Gastrocnemius medialis (tissue), 4 donors: Measurements from ENCODE around the gene FBLN1. TPM values are rescaled to one million over a fixed set of nuclear protein-coding genes. Genes with fewer than 3 reads are reported as not detected.

Experiments
- ATAC-seq, 2 donors: fragments of 150-250 bp; one replicate each; pipeline ENCODE4 v1.9.1; 2016
- DNase-seq, 2 donors: peaks; one replicate each; pipeline ENCODE4 v3.0.0-alpha.2; 2019
- H3K27ac ChIP-seq, 4 donors: fragments of 200-600 bp; sonication (generic); 1 replicate in 1 of 4; 2 replicates in 3 of 4; pipeline ENCODE4 v1.5.1; 2016 to 2018; ENCODE audit warnings: mild to moderate bottlenecking in 2 of 4, moderate library complexity in 1 of 4
- H3K27me3 ChIP-seq, 3 donors: fragments of 200-600 bp; sonication (generic) in 2 of 3; 1 replicate in 1 of 3; 2 replicates in 2 of 3; pipeline versions ENCODE4 v1.5.1 to v1.6.0; 2016 to 2019; ENCODE audit warnings: mild to moderate bottlenecking in 1 of 3, moderate library complexity in 1 of 3
- H3K36me3 ChIP-seq, 2 donors: fragments of 200-600 bp; sonication (generic) in 1 of 2; one replicate each; pipeline ENCODE4 v1.5.1; 2017 to 2018
- H3K4me1 ChIP-seq, 2 donors: fragments of 200-600 bp; sonication (generic) in 1 of 2; one replicate each; pipeline ENCODE4 v1.5.1; 2016 to 2017; ENCODE audit warnings: mild to moderate bottlenecking in 2 of 2
- H3K4me3 ChIP-seq, 4 donors: fragments of 200-600 bp; sonication (generic) in 3 of 4; 1 replicate in 1 of 4; 2 replicates in 3 of 4; pipeline ENCODE4 v1.5.1; 2016 to 2019; ENCODE audit warnings: mild to moderate bottlenecking in 2 of 4
- H3K9me3 ChIP-seq, 3 donors: fragments of 200-600 bp; sonication (generic) in 2 of 3; 1 replicate in 1 of 3; 2 replicates in 2 of 3; pipeline ENCODE4 v1.5.1; 2016 to 2019
- POLR2A ChIP-seq, 2 donors: fragments of 450-650 bp; IDR thresholded peaks; one replicate each; pipeline ENCODE4 v1.6.1; 2017; ENCODE audit warnings: antibody characterized with exemption in 2 of 2, mild to moderate bottlenecking in 2 of 2, moderate library complexity in 2 of 2
- in situ Hi-C, 4 donors: fragments of 200-750 bp; cut with MboI; loops; one replicate each; pipeline versions ENCODE4 v1.15.0 to v1.8.0; 2017; ENCODE audit warnings: low sequenced_read_pairs in 4 of 4
- intact Hi-C: fragments of 100-400 bp; cut with DNase I; formaldehyde crosslinking; loops from one replicate; pipeline ENCODE4 v1.15.1; 2023; ENCODE audit warnings: low total_unique reads
- total RNA-seq, 4 donors: library from RNA; depleted of rRNA; stranded (reverse); fragments of >200 nt; gene quantifications; one replicate each; pipeline versions ENCODE4 v1.1.0 to v1.2.3, GENCODE V29; 2016
- TF ChIP-seq, protein P1 (sequence below), 5 experiments: fragments of 450-650 bp in 3 of 5; fragments of 200-600 bp in 2 of 5; sonication (generic) in 2 of 5; IDR thresholded peaks in 4 of 5; conservative IDR thresholded peaks in 1 of 5; 1 replicate in 4 of 5; 2 replicates in 1 of 5; pipeline ENCODE4 v1.5.1; 2016 to 2019; ENCODE audit warnings: antibody characterized with exemption in 5 of 5, mild to moderate bottlenecking in 3 of 5, moderate library complexity in 3 of 5

The FBLN1 gene
- total RNA-seq, 4 donors from 2014 or later = 12.5 to 37.1 (median 19.2) TPM

GRCh38 chr22:45565171-45565570 lies 62.5 kb downstream of the FBLN1 start:
- Histone ChIP-seq H3K27me3 (no peaks in the 10 kb centered on the region), H3K4me3 (no peak overlapping the region), H3K9me3 (no peaks in the 10 kb centered on the region), H3K27ac (no peak overlapping the region), H3K4me1 (no peaks in the 10 kb centered on the region), H3K36me3 (no peaks in the 10 kb centered on the region)
- TF ChIP-seq, protein P1, sequence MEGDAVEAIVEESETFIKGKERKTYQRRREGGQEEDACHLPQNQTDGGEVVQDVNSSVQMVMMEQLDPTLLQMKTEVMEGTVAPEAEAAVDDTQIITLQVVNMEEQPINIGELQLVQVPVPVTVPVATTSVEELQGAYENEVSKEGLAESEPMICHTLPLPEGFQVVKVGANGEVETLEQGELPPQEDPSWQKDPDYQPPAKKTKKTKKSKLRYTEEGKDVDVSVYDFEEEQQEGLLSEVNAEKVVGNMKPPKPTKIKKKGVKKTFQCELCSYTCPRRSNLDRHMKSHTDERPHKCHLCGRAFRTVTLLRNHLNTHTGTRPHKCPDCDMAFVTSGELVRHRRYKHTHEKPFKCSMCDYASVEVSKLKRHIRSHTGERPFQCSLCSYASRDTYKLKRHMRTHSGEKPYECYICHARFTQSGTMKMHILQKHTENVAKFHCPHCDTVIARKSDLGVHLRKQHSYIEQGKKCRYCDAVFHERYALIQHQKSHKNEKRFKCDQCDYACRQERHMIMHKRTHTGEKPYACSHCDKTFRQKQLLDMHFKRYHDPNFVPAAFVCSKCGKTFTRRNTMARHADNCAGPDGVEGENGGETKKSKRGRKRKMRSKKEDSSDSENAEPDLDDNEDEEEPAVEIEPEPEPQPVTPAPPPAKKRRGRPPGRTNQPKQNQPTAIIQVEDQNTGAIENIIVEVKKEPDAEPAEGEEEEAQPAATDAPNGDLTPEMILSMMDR (IDR thresholded peaks at IDR 0.05 in 4 of 5, conservative IDR thresholded peaks at IDR 0.05 in 1 of 5) = no peak
- TF ChIP-seq POLR2A (IDR thresholded peaks at IDR 0.05) = no peak
- DNase-seq (no peak), ATAC-seq (no peak)
- intact Hi-C loops = no loop called here
- in situ Hi-C loops = no loop called here

GRCh38 chr22:45565973-45566372 lies 63.3 kb downstream of the FBLN1 start:
- intact Hi-C loops = no loop called here
- H3K4me3 ChIP-seq = no peak overlapping the region
- H3K36me3 ChIP-seq = no peaks in the 10 kb centered on the region
- no peak for TF ChIP-seq POLR2A (IDR thresholded peaks at IDR 0.05)
- TF ChIP-seq, protein P1 (IDR thresholded peaks at IDR 0.05 in 4 of 5, conservative IDR thresholded peaks at IDR 0.05 in 1 of 5) = no peak
- no peak overlapping the region for H3K27ac ChIP-seq
- no peaks in the 10 kb centered on the region for H3K4me1 ChIP-seq
- H3K9me3 ChIP-seq = no peaks in the 10 kb centered on the region
- H3K27me3 ChIP-seq = no peaks in the 10 kb centered on the region
- ATAC-seq = no peak
- in situ Hi-C loops = no loop called here
- no peak for DNase-seq

DNA sequence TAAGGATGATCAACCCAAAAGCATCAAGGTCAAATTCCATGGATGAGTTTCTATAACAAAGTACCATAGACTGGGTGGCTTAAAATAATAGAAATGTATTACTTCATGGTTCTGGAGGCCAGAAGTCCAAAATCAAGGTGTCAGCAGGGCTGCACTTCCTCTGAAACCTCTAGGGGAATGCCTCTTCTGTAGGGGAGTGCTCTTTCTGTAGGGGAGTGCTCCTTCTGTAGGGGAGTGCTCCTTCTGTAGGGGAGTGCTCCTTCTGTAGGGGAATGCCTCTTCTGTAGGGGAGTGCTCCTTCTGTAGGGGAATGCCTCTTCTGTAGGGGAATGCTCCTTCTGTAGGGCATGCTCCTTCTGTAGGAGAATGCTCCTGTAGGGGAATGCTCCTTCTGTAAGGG lies 65.5 kb downstream of the FBLN1 start:
- intact Hi-C loops = no loop called here
- Histone ChIP-seq H3K36me3 (no peaks in the 10 kb centered on the region), H3K4me3 (no peak overlapping the region), H3K27ac (no peak overlapping the region), H3K27me3 (no peaks in the 10 kb centered on the region), H3K9me3 (no peaks in the 10 kb centered on the region), H3K4me1 (no peaks in the 10 kb centered on the region)
- DNase-seq (no peak), ATAC-seq (no peak)
- in situ Hi-C loops = no loop called here
- TF ChIP-seq POLR2A (IDR thresholded peaks at IDR 0.05) = no peak
- TF ChIP-seq, protein P1 (IDR thresholded peaks at IDR 0.05 in 4 of 5, conservative IDR thresholded peaks at IDR 0.05 in 1 of 5) = no peak

GRCh38 chr22:45571089-45571488 lies 68.4 kb downstream of the FBLN1 start:
- H3K4me3 ChIP-seq = no peak overlapping the region
- intact Hi-C loops (no loop called here), in situ Hi-C loops (loop anchor here in 2 of 4 donors (10.0 kb wide), 2 partner anchors 64 to 414 kb away; no protein-coding TSS in a partner anchor)
- DNase-seq = no peak
- no peaks in the 10 kb centered on the region for H3K36me3 ChIP-seq
- H3K27ac ChIP-seq = no peak overlapping the region
- H3K9me3 ChIP-seq = no peaks in the 10 kb centered on the region
- TF ChIP-seq POLR2A (IDR thresholded peaks at IDR 0.05) = no peak
- TF ChIP-seq, protein P1 (IDR thresholded peaks at IDR 0.05 in 4 of 5, conservative IDR thresholded peaks at IDR 0.05 in 1 of 5) = no peak
- no peaks in the 10 kb centered on the region for H3K4me1 ChIP-seq
- ATAC-seq = no peak
- H3K27me3 ChIP-seq = no peaks in the 10 kb centered on the region

- ATAC-seq (no peak), DNase-seq (no peak)
- intact Hi-C loops = no loop called here
- in situ Hi-C loops = loop anchor here in 2 of 4 donors (10.0 kb wide), 2 partner anchors 62 to 412 kb away; no protein-coding TSS in a partner anchor
- H3K4me3 ChIP-seq = no peak overlapping the region
- TF ChIP-seq, protein P1 (IDR thresholded peaks at IDR 0.05 in 4 of 5, conservative IDR thresholded peaks at IDR 0.05 in 1 of 5) = no peak
- TF ChIP-seq POLR2A (IDR thresholded peaks at IDR 0.05) = no peak
- peaks cover 0 to 9% (median 6%) of the 10 kb centered on the region in 3 donors for H3K27me3 ChIP-seq
- no peaks in the 10 kb centered on the region for H3K9me3 ChIP-seq
- H3K27ac ChIP-seq = no peak overlapping the region
- H3K36me3 ChIP-seq = no peaks in the 10 kb centered on the region
- H3K4me1 ChIP-seq = no peaks in the 10 kb centered on the region
Observed at GRCh38 chr22:45572444-45572843, 69.8 kb downstream of the FBLN1 start.
